ENCODE results near the gene HTN3.

- TF ChIP-seq POLR2A (IDR thresholded peaks at IDR 0.05; ENCODE audit: low read length) (no peak), CTCF (IDR thresholded peaks at IDR 0.05) (no peak), SREBF2 (IDR thresholded peaks at IDR 0.05) (no peak), BCL3 (IDR thresholded peaks at IDR 0.05) (no peak)
Observed at GRCh38 chr4:70027011-70027410, 1.2 kb upstream of the HTN3 start.
